Measurements from ENCODE around the gene HDAC8.

The HDAC8 gene

GRCh38 chrX:72313707-72314641 lies 258.7 kb downstream of the HDAC8 start:
- Histone ChIP-seq H3K27me3 (peaks cover 0 to 14% of the 10 kb centered on the region in 2 donors), H3K4me3 (no peak overlapping the region), H3K27ac (no peak overlapping the region), H3K9me3 (no peaks in the 10 kb centered on the region), H3K4me1 (peaks cover 0 to 7% (median 5%) of the 10 kb centered on the region in 4 donors), H3K36me3 (no peaks in the 10 kb centered on the region)
- DNase-seq = no peak
- intact Hi-C loops (cut with DNase I; ENCODE audit: low total_unique reads) = no loop called here
- TF ChIP-seq CTCF (IDR thresholded peaks at IDR 0.05) = no peak

GRCh38 chrX:72312311-72312940 lies 260.2 kb downstream of the HDAC8 start:
- intact Hi-C loops (cut with DNase I; ENCODE audit: low total_unique reads) = no loop called here
- Histone ChIP-seq H3K36me3 (no peaks in the 10 kb centered on the region), H3K27me3 (peaks cover 0 to 14% of the 10 kb centered on the region in 2 donors), H3K4me3 (no peak overlapping the region), H3K27ac (no peak overlapping the region), H3K4me1 (peaks cover 0 to 23% (median 15%) of the 10 kb centered on the region in 4 donors), H3K9me3 (no peaks in the 10 kb centered on the region)
- DNase-seq = no peak
- TF ChIP-seq CTCF (IDR thresholded peaks at IDR 0.05) = no peak

- DNase-seq = no peak
- intact Hi-C loops (cut with DNase I; ENCODE audit: low total_unique reads) = loop anchor here (10.0 kb wide), 1 partner anchor 235 kb away; no protein-coding TSS in a partner anchor
- Histone ChIP-seq H3K36me3 (no peaks in the 10 kb centered on the region), H3K27ac (no peak overlapping the region), H3K4me3 (peak overlapping the region; percentile 28 to 58), H3K4me1 (peaks cover 0 to 50% (median 28%) of the 10 kb centered on the region in 4 donors), H3K27me3 (peaks cover 0 to 19% of the 10 kb centered on the region in 2 donors), H3K9me3 (no peaks in the 10 kb centered on the region)
- TF ChIP-seq CTCF (IDR thresholded peaks at IDR 0.05) = no peak
Measured at GRCh38 chrX:72309297-72310071, 263.2 kb downstream of the HDAC8 start.

- peak overlapping the region; percentile 28 to 58 for H3K4me3 ChIP-seq
- peak; percentile 40 to 64 for DNase-seq
- intact Hi-C loops (cut with DNase I; ENCODE audit: low total_unique reads) = loop anchor here (10.0 kb wide), 1 partner anchor 236 kb away; no protein-coding TSS in a partner anchor
- TF ChIP-seq CTCF (IDR thresholded peaks at IDR 0.05) = no peak
- no peaks in the 10 kb centered on the region for H3K9me3 ChIP-seq
- H3K4me1 ChIP-seq = peaks cover 0 to 50% (median 29%) of the 10 kb centered on the region in 4 donors
- H3K27ac ChIP-seq = no peak overlapping the region
- H3K27me3 ChIP-seq = peaks cover 0 to 19% of the 10 kb centered on the region in 2 donors
- H3K36me3 ChIP-seq = no peaks in the 10 kb centered on the region
Measured at GRCh38 chrX:72308566-72309296, 263.9 kb downstream of the HDAC8 start.

GRCh38 chrX:72308209-72308565 lies 264.5 kb downstream of the HDAC8 start:
- TF ChIP-seq CTCF (IDR thresholded peaks at IDR 0.05) = no peak
- peaks cover 0 to 50% (median 29%) of the 10 kb centered on the region in 4 donors for H3K4me1 ChIP-seq
- no peak overlapping the region for H3K27ac ChIP-seq
- H3K36me3 ChIP-seq = no peaks in the 10 kb centered on the region
- no peak for DNase-seq
- peak overlapping the region in 1 of 2 donors; percentile 58 for H3K4me3 ChIP-seq
- peaks cover 0 to 24% of the 10 kb centered on the region in 2 donors for H3K27me3 ChIP-seq
- intact Hi-C loops (cut with DNase I; ENCODE audit: low total_unique reads) = loop anchor here (10.0 kb wide), 1 partner anchor 237 kb away; no protein-coding TSS in a partner anchor
- H3K9me3 ChIP-seq = no peaks in the 10 kb centered on the region
